DMS153 treated with DMSO at 0.1 percent for 48 hours (cell line): Measurements from ENCODE around the gene NXPH1.
A peak's percentile ranks its signal among the peaks of the same experiment; 100 is the strongest.

ENCODE experiments used
- DNase-seq: peaks from one replicate; lab custom pipeline; 2025; ENCODE audit not compliant: unreplicated experiment; lab: John Stamatoyannopoulos, UW

NXPH1 gene

DNA sequence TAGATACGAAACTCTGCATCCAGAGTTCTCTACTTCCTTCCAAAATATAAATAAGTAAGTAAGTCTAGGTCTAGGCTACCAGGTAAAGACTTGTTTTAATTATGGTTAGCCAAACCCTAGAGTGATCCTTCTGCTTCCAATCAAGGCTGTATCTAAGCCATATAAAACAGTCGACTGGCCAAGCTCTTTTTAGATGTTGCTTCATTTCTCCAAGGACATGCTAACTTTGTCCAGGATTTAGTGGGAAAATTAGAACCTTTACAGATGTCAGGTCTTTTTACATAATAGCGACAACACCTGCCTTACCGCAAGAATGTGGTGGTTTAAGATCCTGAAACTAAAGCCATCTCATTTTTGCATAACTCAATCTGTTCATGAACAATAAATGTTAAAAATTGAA is 156.8 kb downstream of the NXPH1 start:
- DNase-seq: no peak

DNA sequence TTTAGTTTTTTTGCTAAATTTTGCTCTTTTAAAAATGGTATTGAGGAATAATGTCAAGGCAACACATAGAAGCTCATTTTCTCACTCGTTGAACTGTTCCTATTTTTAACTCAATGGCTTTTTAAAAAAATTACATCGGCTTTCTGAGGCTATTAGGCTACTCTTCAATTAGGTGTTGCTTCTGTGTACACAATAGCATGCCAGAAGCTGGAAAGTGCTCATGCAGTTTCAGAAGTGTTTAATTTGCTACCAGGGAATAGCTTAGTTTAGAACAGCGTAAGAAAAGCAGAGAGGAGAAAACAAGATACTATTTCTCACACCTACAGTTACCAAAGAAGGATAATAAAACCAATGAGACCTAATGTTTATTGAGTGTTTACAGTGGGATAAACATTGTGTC is 157.4 kb downstream of the NXPH1 start:
- peak; percentile 31 for DNase-seq

GRCh38 chr7:8591289-8591688 is 157.9 kb downstream of the NXPH1 start:
- no peak for DNase-seq

DNA sequence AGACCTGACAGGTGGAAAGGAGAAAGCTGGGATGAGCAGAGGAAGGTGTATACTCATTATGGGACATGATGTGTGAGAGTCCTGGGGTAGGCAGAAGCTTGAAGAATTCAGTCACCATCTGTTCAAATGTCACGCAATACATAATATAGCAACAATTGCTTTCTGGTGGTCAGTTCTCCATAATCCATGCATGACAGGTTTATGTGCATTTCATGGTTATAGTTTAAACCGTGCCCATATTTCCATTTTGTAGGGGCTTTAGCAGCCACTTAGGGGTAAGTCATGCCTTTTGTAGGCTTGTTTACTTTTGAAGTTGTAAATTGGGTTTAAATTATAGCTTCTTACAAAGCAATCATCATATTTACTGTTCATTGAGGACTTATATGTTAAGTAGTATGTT is 158.8 kb downstream of the NXPH1 start:
- peak; percentile 38 for DNase-seq

- DNase-seq: no peak
These were observed 160.7 kb downstream of the NXPH1 start for GRCh38 chr7:8594115-8594514.

DNA sequence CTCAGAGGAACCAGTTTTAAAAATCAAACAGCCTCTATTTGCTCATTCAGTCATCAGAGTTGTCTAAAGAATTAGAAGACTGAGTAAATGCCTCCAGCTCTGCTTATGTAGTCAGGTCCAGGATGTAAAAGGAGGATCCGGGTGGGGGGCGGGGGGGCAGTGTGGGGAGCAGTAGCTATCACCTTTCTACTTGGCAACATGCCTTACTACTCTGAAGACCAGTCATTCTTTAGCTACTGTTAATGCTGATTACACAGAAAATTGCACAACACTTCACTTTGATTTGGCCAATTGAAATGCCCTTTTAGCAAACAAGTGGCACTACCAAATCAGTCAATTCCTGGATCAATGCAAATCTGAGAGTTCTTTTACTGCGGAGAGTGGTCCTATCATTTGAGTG is 164.2 kb downstream of the NXPH1 start:
- DNase-seq: peak; percentile 88

- no peak for DNase-seq
These were observed 167.7 kb downstream of the NXPH1 start for GRCh38 chr7:8601121-8601520.

- no peak for DNase-seq
These were observed 171.8 kb downstream of the NXPH1 start for GRCh38 chr7:8605221-8605620.

DNA sequence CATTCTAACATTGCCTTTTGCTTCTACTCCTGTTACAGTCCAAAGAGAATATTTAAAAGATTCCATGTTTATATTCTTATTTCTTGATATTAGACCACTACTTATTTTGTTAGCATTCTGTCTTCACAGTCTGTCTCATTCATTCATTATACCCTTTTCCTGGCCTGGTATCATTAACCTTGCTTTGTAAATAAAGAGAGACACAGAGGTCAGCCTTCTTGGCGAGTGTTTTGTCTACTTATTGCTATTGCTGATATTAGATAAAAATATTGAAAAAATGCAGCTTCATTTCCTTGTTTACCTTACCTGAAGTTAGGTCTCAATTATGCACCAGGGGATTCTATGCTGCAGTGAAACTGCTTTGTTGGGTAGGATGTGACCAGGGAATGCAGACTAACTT is 179.2 kb downstream of the NXPH1 start:
- DNase-seq: no peak

GRCh38 chr7:8613191-8613590 is 179.8 kb downstream of the NXPH1 start:
- no peak for DNase-seq

DNA sequence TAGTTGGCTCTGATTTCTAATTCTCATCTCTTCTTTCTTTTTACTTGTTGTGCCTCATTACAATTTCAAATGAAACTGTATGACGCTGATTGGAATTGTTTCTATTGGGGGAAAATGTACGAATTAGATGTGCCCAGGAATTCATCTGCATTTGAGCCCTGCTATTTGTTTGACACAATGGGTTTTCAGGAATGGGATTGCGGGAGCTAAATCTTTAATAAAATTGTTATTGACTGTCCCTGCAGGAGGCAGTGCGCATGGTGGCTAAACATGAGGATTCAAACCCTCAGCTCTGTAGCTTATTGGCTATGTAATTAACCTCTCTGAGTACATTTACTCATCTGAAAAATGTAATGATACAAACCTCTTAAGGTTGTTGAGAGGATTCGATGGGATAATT is 181.6 kb downstream of the NXPH1 start:
- no peak for DNase-seq

DNA sequence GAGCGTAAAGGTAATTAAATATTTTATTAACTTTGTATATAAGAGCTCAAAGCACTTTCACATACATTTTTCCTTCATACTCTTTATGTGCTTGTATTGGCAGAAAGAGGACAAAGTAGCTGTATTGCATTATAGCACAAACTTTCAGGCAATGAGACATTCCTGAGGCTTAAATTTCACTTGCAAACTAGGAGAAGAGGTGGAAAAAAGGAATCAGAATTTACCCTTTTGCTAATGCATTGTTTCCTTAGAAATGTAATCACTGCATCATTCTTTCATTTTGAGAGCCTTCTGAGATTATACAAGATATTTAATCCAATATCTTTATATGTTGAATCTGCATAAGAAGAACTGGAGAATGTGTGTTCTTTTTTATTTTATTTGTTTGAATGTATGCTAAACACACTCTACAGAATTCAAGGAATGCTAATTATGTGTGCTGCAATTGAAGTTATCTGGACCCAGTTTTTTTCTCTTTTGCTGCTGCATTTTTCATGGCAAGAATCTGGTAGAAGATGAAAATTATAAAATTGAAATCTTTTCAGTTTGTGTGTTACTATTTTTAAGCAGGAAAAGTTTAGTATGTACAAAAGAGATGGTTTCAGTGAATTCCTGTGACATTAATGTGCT is 185.1 kb downstream of the NXPH1 start:
- DNase-seq: no peak

- DNase-seq: no peak
These were observed 186.8 kb downstream of the NXPH1 start for GRCh38 chr7:8620169-8620568.

DNA sequence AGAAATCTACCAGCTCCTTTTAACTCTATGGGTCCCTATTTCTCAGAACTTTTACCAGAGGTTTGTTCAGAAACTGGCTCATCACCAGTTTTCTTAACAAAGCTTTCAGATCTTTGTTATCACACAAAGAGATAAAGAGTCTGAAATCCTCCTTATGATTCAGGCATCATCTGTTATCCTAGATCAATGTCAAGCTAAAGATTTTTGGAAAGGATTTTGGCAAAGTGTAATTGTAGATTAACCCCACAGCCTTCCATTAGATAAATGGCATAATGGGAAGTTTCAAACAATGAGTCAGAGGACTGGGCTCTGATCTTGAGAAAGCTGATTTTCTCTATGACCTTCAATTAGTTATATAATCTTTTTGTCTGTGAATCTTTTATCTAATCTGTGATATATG is 192.2 kb downstream of the NXPH1 start:
- no peak for DNase-seq

DNA sequence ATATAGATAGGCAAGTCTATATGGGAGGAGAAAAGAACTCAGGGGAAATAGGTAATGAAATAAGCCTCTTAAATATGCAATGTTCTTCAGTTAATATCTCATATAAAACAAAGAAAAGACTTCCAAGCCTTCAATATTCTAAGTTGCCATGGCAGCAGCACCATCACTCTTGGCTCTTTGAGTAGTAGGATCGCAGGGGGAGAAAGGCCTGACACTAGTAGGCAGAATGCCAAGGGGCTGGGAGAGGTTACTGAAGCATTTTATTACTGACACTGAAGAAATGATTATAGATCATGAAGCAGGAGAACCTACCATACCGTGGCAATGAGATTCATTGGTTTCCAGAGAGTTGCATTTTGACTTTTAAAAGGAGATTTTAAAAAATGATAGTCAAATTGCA is 193.9 kb downstream of the NXPH1 start:
- DNase-seq: peak; percentile 67

DNA sequence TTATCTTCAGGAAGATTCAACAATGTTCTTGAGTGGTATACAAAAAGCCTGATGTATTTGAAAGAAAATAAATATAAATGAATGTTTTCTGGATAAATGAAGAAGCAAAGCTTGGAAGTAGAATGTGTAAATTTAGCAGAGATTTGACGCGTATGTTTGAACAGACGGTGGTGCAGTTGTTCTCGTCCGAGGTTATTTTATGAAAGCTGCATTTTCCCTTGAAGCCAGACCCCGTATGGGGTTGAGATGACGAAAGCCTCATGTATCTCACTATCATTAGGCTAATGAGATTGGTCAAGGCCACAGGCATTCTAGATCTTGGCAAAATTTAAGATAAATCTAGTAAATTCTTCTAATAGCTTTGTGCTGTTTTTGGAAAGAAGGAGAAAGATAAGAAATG is 195.2 kb downstream of the NXPH1 start:
- no peak for DNase-seq

GRCh38 chr7:8629504-8629903 is 196.1 kb downstream of the NXPH1 start:
- DNase-seq: no peak

- peak; percentile 88 for DNase-seq
These were observed 203.9 kb downstream of the NXPH1 start for GRCh38 chr7:8637322-8637721.

DNA sequence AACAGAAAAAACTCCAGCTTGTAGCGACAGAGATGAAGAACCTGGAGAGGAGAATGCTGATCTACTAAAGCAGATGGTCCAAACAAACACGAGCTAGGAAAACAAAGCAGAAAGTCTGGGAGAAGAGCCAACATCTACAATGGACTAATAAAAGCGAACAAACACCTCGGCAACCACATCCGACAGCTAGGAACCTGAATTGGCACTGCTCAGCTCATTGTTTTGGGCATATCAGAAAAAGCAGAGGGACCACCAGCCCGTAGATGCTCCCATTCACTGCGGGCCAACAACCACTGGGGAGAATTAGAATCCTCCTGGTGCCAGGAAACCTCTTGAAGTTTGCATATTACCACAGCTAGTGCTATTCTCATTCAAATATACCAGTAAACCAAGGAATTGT is 204.7 kb downstream of the NXPH1 start:
- DNase-seq: peak; percentile 100

GRCh38 chr7:8639668-8640067 is 206.3 kb downstream of the NXPH1 start:
- no peak for DNase-seq

- DNase-seq: no peak
These were observed 207.3 kb downstream of the NXPH1 start for GRCh38 chr7:8640671-8641070.

GRCh38 chr7:8668627-8669500 is 235.5 kb downstream of the NXPH1 start:
- no peak for DNase-seq

GRCh38 chr7:8669501-8669851 is 236.1 kb downstream of the NXPH1 start:
- no peak for DNase-seq
